Endothelial cell of umbilical vein (primary cell): Measurements from ENCODE around the gene ZBTB21. TPM values are rescaled to one million over a fixed set of nuclear protein-coding genes. Genes with fewer than 3 reads are reported as not detected.

Source experiments
- BruUV-seq: library from RNA; stranded (reverse); fragments of 400-500 nt; replicated peaks from 2 replicates; lab custom pipeline; 2021; lab: Mats Ljungman, UMichigan
- CTCF ChIA-PET: fragments of 300-600, 350-600 bp; sonication (Branson Sonifier 250); formaldehyde crosslinking; loops from one replicate; lab custom pipeline; 2021; ENCODE audit warnings: antibody characterized with exemption, inconsistent platforms; lab: Charles Lee
- POLR2A ChIA-PET: fragments of 300-600, 350-600 bp; sonication (Branson Sonifier 250); formaldehyde crosslinking; loops from one replicate; lab custom pipeline; 2021; ENCODE audit warnings: antibody characterized with exemption, inconsistent platforms; lab: Charles Lee
- DNase-seq: peaks from one replicate; pipeline ENCODE4 v3.0.0-alpha.2; 2011; ENCODE audit warnings: low read depth, low spot score
- FAIRE-seq: peaks from 2 replicates; lab custom pipeline; 2011; peaks lifted over from hg19 to GRCh38; lab: Jason Lieb, UNC
- H2AFZ ChIP-seq: 2 replicates; pipeline ENCODE4 v1.6.0; 2012; ENCODE audit warnings: low read depth, low read length, control low read depth, inconsistent platforms
- H3K27ac ChIP-seq: 2 replicates; pipeline ENCODE4 v1.5.1; 2011; ENCODE audit warnings: low read depth, mild to moderate bottlenecking, control low read depth, low read length, moderate library complexity; ENCODE audit not compliant: insufficient read depth
- H3K27me3 ChIP-seq, 2 experiments: 2 replicates each; pipeline versions ENCODE4 v1.6.0 to v1.6.1; 2011; ENCODE audit warnings: low read length in 2 of 2, mixed read lengths in 1 of 2; ENCODE audit not compliant: control insufficient read depth in 2 of 2, insufficient read depth in 2 of 2
- H3K36me3 ChIP-seq, 2 experiments: 2 replicates in 1 of 2; 3 replicates in 1 of 2; pipeline ENCODE4 v1.5.1; 2011; ENCODE audit warnings: low read length in 2 of 2, mild to moderate bottlenecking in 1 of 2, moderate library complexity in 1 of 2; ENCODE audit not compliant: control insufficient read depth in 2 of 2, insufficient read depth in 2 of 2; ENCODE audit errors: extremely low read depth in 1 of 2
- H3K4me1 ChIP-seq: 3 replicates; pipeline ENCODE4 v1.5.1; 2011; ENCODE audit warnings: mild to moderate bottlenecking, low read length; ENCODE audit not compliant: control insufficient read depth, insufficient read depth; ENCODE audit errors: extremely low read depth
- H3K4me2 ChIP-seq: 2 replicates; pipeline ENCODE4 v1.6.1; 2011; ENCODE audit warnings: low read length, control low read depth, mixed read lengths; ENCODE audit not compliant: insufficient read depth
- H3K4me3 ChIP-seq, 3 experiments: fragments of 200-600 bp in 1 of 3; sonication (generic), shearing (Covaris generic) in 1 of 3; replicated peaks in 1 of 3; 2 replicates each; pipeline ENCODE4 v1.5.1; 2011 to 2016; ENCODE audit warnings: control low read depth in 3 of 3, low read length in 3 of 3, mild to moderate bottlenecking in 2 of 3, inconsistent platforms in 1 of 3, low read depth in 1 of 3, moderate library complexity in 1 of 3; ENCODE audit not compliant: insufficient read depth in 1 of 3
- H3K79me2 ChIP-seq: 2 replicates; pipeline ENCODE4 v1.6.0; 2012; ENCODE audit warnings: low read length, inconsistent platforms; ENCODE audit not compliant: control insufficient read depth, insufficient read depth
- H3K9ac ChIP-seq: replicated peaks from 2 replicates; pipeline ENCODE3; 2011; ENCODE audit warnings: low read length, control low read depth; ENCODE audit not compliant: insufficient read depth; ENCODE audit errors: extremely low read depth
- H3K9me1 ChIP-seq: replicated peaks from 3 replicates; pipeline ENCODE4 v1.6.0; 2011; ENCODE audit warnings: mild to moderate bottlenecking, low read length; ENCODE audit not compliant: control insufficient read depth, insufficient read depth; ENCODE audit errors: extremely low read depth
- H3K9me3 ChIP-seq: replicated peaks from 2 replicates; pipeline ENCODE4 v1.5.1; 2012; ENCODE audit warnings: low read length, inconsistent platforms; ENCODE audit not compliant: control insufficient read depth, insufficient read depth
- H4K20me1 ChIP-seq: replicated peaks from 2 replicates; pipeline ENCODE3; 2011; ENCODE audit warnings: mild to moderate bottlenecking, low read length; ENCODE audit not compliant: control insufficient read depth, insufficient read depth; ENCODE audit errors: extremely low read depth
- EZH2 ChIP-seq: IDR thresholded peaks from 2 replicates; pipeline ENCODE4 v1.6.1; 2012; ENCODE audit warnings: borderline replicate concordance, low read depth, mild to moderate bottlenecking, moderate library complexity, low read length, inconsistent platforms; ENCODE audit not compliant: severe bottlenecking
- FOS ChIP-seq: IDR thresholded peaks from 2 replicates; pipeline ENCODE4 v1.6.1; 2011; ENCODE audit warnings: mild to moderate bottlenecking, low read length, moderate library complexity, borderline replicate concordance; ENCODE audit not compliant: insufficient read depth
- GATA2 ChIP-seq: IDR thresholded peaks from 2 replicates; pipeline ENCODE4 v1.7.0; 2011; ENCODE audit warnings: low read depth, mild to moderate bottlenecking, moderate library complexity, mixed read lengths, low read length; ENCODE audit not compliant: insufficient read length, insufficient read depth
- JUN ChIP-seq: IDR thresholded peaks from 2 replicates; pipeline ENCODE4 v1.6.1; 2011; ENCODE audit warnings: borderline replicate concordance, low read depth; ENCODE audit not compliant: insufficient read length, insufficient read depth
- MYC ChIP-seq: IDR thresholded peaks from one replicate; pipeline ENCODE4 v1.6.1; 2011; ENCODE audit warnings: mild to moderate bottlenecking, low read depth, low read length
- POLR2A ChIP-seq: IDR thresholded peaks from 2 replicates; pipeline ENCODE4 v1.6.1; 2012; ENCODE audit warnings: low read depth, mild to moderate bottlenecking, control low read depth, low read length
- POLR2AphosphoS5 ChIP-seq: IDR thresholded peaks from 2 replicates; pipeline ENCODE4 v1.6.1; 2012; ENCODE audit warnings: low read depth, mild to moderate bottlenecking, control low read depth, low read length, moderate library complexity; ENCODE audit not compliant: insufficient read depth
- dilution Hi-C: fragments of 300-500 bp; cut with MboI; formaldehyde crosslinking; loops from one replicate; pipeline ENCODE4 v1.15.0; 2019; ENCODE audit warnings: low sequenced_read_pairs; ENCODE audit not compliant: extremely low pct_ligation_motif_present
- intact Hi-C: fragments of 100-400 bp; cut with micrococcal nuclease; formaldehyde crosslinking; loops from one replicate; pipeline ENCODE4 v1.10.0; 2022
- polyA plus RNA-seq, 4 experiments: library from polyadenylated mRNA; depleted of rRNA in 3 of 4; stranded (reverse) in 3 of 4; unstranded in 1 of 4; fragments of >200 nt; gene quantifications; 2 replicates each; pipeline versions ENCODE4 v1.2.1 to v1.2.3, GENCODE V29; 2011 to 2012; ENCODE audit warnings: missing spikeins in 1 of 4
- total RNA-seq: library from RNA; stranded (reverse); gene quantifications from 2 replicates; pipeline ENCODE4 v1.2.3, GENCODE V29; 2021
- TF ChIP-seq, protein P1 (sequence below), 2 donors: IDR thresholded peaks; 1 replicate in 1 of 2; 2 replicates in 1 of 2; pipeline ENCODE4 v1.5.1; 2011; ENCODE audit warnings: low read length in 2 of 2, mild to moderate bottlenecking in 2 of 2, moderate library complexity in 2 of 2, control low read depth in 1 of 2, inconsistent platforms in 1 of 2, low read depth in 1 of 2; ENCODE audit not compliant: insufficient read depth in 1 of 2; ENCODE audit errors: extremely low read depth in 1 of 2
- TF ChIP-seq, protein P2 (sequence below): IDR thresholded peaks from 2 replicates; pipeline ENCODE4 v1.6.1; 2011; ENCODE audit not compliant: insufficient read depth, insufficient read length

ZBTB21 gene
- total and polyA plus RNA-seq, 2 donors (not counting 3 experiments of a cell fraction or from before 2014, with no cell fraction given), result 2.8 to 12.4 TPM

DNA sequence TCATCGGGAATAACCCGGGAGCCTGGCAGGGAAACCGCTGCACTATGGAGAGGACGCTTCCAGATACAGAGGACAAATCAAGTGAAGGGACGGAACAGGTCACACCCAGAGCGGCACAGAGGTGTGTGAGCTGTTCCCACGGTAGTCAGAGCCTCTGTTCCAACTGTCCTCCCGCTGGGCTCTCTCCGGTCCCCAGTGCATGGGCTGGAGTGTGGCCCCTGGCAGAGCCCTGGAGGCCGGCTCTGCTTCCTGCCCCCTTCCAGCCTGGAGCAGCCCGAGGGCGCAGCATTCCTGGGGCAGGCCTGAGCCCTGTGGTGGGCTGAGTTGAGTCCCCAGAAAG is 11.9 kb upstream of the ZBTB21 start:
- TF ChIP-seq POLR2AphosphoS5 (no peak), POLR2A (no peak), MYC (no peak), GATA2 (no peak), JUN (no peak), EZH2 (no peak), FOS (no peak)
- TF ChIP-seq, protein P1, sequence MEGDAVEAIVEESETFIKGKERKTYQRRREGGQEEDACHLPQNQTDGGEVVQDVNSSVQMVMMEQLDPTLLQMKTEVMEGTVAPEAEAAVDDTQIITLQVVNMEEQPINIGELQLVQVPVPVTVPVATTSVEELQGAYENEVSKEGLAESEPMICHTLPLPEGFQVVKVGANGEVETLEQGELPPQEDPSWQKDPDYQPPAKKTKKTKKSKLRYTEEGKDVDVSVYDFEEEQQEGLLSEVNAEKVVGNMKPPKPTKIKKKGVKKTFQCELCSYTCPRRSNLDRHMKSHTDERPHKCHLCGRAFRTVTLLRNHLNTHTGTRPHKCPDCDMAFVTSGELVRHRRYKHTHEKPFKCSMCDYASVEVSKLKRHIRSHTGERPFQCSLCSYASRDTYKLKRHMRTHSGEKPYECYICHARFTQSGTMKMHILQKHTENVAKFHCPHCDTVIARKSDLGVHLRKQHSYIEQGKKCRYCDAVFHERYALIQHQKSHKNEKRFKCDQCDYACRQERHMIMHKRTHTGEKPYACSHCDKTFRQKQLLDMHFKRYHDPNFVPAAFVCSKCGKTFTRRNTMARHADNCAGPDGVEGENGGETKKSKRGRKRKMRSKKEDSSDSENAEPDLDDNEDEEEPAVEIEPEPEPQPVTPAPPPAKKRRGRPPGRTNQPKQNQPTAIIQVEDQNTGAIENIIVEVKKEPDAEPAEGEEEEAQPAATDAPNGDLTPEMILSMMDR (IDR thresholded peaks at IDR 0.05; ENCODE audit: extremely low read depth in 1 of 2, insufficient read depth in 1 of 2, low read depth in 1 of 2, low read length in 2 of 2), result no peak
- TF ChIP-seq, protein P2, sequence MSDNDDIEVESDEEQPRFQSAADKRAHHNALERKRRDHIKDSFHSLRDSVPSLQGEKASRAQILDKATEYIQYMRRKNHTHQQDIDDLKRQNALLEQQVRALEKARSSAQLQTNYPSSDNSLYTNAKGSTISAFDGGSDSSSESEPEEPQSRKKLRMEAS, result no peak
- Histone ChIP-seq H3K4me1 (peaks cover 5% of the 10 kb centered on the region), H2AFZ (no peak overlapping the region), H3K36me3 (no peaks in the 10 kb centered on the region), H3K79me2 (no peaks in the 10 kb centered on the region), H3K9me1 (no peaks in the 10 kb centered on the region), H3K27ac (no peak overlapping the region), H3K9ac (no peak overlapping the region), H3K27me3 (peaks cover 11 to 17% of the 10 kb centered on the region in 2 experiments), H3K4me3 (no peak overlapping the region), H3K9me3 (no peaks in the 10 kb centered on the region), H3K4me2 (no peak overlapping the region), H4K20me1 (no peaks in the 10 kb centered on the region)
- no TSS peak for BruUV-seq
- FAIRE-seq (no peak), DNase-seq (no peak)
- POLR2A ChIA-PET, result no interaction called here
- CTCF ChIA-PET, result no interaction called here
- intact Hi-C loops (no loop called here), dilution Hi-C loops (no loop called here)
